Measurements from ENCODE around the gene MMP21.

The MMP21 gene

DNA sequence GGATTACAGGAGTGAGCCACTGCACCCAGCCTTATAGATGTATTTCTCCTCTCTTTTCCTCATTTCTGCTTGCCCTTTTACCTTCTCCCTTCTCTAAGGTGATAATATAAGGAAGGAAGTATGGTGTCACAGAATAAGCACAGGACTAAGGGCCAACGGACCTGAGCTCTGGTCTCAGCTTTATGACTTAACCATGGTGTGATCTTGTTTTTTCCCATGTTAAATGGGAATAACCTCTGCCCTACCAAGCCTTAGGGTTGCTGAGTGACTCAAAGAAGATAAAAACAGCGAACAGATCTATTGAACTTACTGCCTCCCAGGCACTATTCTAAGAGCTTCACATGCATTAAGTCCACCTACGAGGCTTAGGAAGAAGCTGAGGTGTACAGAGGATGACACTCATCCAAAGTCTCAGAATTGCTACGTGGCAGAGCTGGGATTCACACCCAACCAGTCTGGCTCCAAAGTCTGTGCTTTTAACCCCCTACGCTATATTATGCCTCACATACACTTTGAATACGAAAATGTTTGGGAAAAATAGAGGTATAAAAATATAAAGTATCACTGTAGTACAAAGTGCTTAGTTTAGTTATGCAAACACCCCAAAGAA lies 41.8 kb upstream of the MMP21 start:
- Histone ChIP-seq H3K4me3 (ENCODE audit: low read depth in 1 of 2, low read length in 1 of 2) (no peak overlapping the region), H3K9me3 (no peaks in the 10 kb centered on the region), H3K27me3 (no peaks in the 10 kb centered on the region), H3K27ac (no peak overlapping the region), H3K4me1 (ENCODE audit: control insufficient read depth in 1 of 2, insufficient read depth in 1 of 2, low read depth in 1 of 2, low read length in 1 of 2) (peaks cover 2 to 4% of the 10 kb centered on the region in 2 experiments), H3K36me3 (peaks cover 20% of the 10 kb centered on the region)
- TF ChIP-seq, protein P1, sequence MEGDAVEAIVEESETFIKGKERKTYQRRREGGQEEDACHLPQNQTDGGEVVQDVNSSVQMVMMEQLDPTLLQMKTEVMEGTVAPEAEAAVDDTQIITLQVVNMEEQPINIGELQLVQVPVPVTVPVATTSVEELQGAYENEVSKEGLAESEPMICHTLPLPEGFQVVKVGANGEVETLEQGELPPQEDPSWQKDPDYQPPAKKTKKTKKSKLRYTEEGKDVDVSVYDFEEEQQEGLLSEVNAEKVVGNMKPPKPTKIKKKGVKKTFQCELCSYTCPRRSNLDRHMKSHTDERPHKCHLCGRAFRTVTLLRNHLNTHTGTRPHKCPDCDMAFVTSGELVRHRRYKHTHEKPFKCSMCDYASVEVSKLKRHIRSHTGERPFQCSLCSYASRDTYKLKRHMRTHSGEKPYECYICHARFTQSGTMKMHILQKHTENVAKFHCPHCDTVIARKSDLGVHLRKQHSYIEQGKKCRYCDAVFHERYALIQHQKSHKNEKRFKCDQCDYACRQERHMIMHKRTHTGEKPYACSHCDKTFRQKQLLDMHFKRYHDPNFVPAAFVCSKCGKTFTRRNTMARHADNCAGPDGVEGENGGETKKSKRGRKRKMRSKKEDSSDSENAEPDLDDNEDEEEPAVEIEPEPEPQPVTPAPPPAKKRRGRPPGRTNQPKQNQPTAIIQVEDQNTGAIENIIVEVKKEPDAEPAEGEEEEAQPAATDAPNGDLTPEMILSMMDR (IDR thresholded peaks at IDR 0.05), result no peak

DNA sequence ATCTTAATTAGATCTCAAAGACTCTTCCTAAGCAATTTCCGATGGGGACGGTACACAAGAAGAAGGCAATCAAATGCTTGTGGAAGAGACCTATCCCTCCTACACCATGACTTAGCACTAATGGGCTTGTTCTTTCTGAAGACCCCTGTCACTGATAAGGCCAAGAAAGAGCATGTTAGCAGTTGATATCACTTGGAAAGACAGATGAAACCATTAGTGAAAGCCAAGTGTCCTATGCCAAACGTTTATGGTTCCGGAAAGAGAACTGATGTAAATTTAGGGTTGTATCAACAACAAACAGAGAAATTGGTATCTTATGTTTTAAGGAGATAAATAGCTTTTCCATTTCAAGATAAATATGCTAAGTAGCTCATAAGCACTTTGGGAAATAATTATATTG lies 40.9 kb upstream of the MMP21 start:
- Histone ChIP-seq H3K9me3 (no peaks in the 10 kb centered on the region), H3K4me1 (ENCODE audit: control insufficient read depth in 1 of 2, insufficient read depth in 1 of 2, low read depth in 1 of 2, low read length in 1 of 2) (no peaks in the 10 kb centered on the region), H3K4me3 (ENCODE audit: low read depth in 1 of 2, low read length in 1 of 2) (no peak overlapping the region), H3K36me3 (peaks cover 20% of the 10 kb centered on the region), H3K27ac (no peak overlapping the region), H3K27me3 (no peaks in the 10 kb centered on the region)
- TF ChIP-seq, protein P1 (IDR thresholded peaks at IDR 0.05), result no peak

DNA sequence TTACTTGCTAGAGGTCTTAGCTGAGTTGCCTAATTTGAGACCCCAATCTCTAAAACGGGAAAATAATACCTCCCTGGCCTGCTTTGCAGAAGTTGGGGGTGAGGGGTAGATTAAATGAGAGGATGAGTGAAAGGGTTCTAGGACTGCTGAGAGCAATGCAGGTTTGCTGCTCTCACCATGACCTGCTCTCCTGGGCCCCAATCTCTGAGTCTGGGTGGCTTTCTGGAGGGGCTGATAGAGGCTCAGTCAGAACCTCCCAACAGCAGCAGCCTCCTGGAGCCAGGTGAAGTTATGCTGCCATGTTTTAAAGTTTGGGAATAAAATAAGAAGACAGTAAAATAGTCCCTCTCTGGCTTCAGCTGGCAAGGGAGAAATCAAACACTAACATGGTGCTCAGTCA lies 40.1 kb upstream of the MMP21 start:
- no peaks in the 10 kb centered on the region for H3K9me3 ChIP-seq
- TF ChIP-seq, protein P1 (IDR thresholded peaks at IDR 0.05), result no peak

DNA sequence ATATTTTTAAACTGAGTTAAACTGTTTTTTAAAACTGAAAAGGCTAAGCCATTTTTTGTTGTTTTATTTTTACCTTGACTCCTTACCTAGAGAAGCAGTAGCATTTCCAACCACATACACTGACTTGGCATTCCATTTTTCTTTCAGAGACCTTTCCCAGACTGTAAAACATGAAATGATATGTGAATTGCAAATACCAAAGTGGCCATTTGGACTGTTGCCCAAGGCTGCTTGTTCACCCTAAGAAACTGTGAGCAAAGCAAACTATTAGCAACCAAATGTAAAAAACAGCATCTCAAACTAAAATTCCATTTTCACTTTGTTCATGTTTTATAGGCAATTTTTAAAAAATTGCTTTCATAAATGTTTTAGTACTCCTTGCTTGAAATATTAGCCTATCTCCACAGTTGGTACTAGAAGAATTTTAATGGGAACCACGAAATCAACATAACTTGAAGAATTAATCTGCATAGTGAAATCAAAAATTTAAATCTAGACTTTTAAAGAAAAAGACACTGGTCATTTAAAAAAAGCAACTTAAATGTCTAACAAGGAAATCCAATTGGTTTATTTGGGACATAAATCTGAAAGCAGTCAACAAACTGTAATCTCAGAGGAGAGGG lies 36.6 kb upstream of the MMP21 start:
- Histone ChIP-seq H3K4me3 (ENCODE audit: low read depth in 1 of 2, low read length in 1 of 2) (no peak overlapping the region), H3K27me3 (no peaks in the 10 kb centered on the region), H3K27ac (no peak overlapping the region), H3K4me1 (ENCODE audit: control insufficient read depth in 1 of 2, insufficient read depth in 1 of 2, low read depth in 1 of 2, low read length in 1 of 2) (no peaks in the 10 kb centered on the region), H3K9me3 (no peaks in the 10 kb centered on the region), H3K36me3 (peaks cover 23% of the 10 kb centered on the region)
- TF ChIP-seq, protein P1 (IDR thresholded peaks at IDR 0.05), result no peak

More for the DNA sequence above, 40.1 kb upstream of the MMP21 start:
- Histone ChIP-seq H3K4me3 (ENCODE audit: low read depth in 1 of 2, low read length in 1 of 2) (no peak overlapping the region), H3K27me3 (no peaks in the 10 kb centered on the region), H3K27ac (no peak overlapping the region), H3K36me3 (peaks cover 20% of the 10 kb centered on the region), H3K4me1 (ENCODE audit: control insufficient read depth in 1 of 2, insufficient read depth in 1 of 2, low read depth in 1 of 2, low read length in 1 of 2) (no peaks in the 10 kb centered on the region)

DNA sequence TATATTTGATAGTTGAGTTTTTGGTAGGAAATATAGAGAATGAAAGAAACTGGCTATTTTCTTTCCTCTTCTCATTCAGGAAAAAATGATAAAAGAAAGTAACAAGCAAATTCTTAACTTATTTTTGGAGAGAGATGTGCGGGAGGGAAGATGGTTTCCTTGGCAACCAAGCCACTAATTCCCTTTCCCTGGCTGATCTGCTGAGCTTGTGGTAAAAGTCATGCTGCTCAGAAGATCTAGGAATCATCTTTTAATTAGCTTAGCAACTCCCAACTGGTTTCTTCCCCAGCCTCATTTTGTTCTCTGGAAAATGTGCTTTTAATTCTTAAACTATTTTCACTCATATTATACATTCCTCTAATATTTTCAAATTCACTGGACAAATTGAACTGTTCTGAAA lies 35.6 kb upstream of the MMP21 start:
- H3K36me3 ChIP-seq, result peaks cover 30% of the 10 kb centered on the region
- H3K4me3 ChIP-seq (ENCODE audit: low read depth in 1 of 2, low read length in 1 of 2), result no peak overlapping the region
- H3K4me1 ChIP-seq (ENCODE audit: control insufficient read depth in 1 of 2, insufficient read depth in 1 of 2, low read depth in 1 of 2, low read length in 1 of 2), result no peaks in the 10 kb centered on the region
- H3K27me3 ChIP-seq, result no peaks in the 10 kb centered on the region
- no peak overlapping the region for H3K27ac ChIP-seq
- TF ChIP-seq, protein P1 (IDR thresholded peaks at IDR 0.05), result no peak
- H3K9me3 ChIP-seq, result no peaks in the 10 kb centered on the region
